Panc1 (cell line): Measurements from ENCODE around the gene FRK.

Source experiments
- CTCF ChIP-seq: fragments of 450-650 bp; IDR thresholded peaks from 2 replicates; pipeline ENCODE4 v1.5.1; 2017; ENCODE audit warnings: mild to moderate bottlenecking
- POLR2AphosphoS5 ChIP-seq: IDR thresholded peaks from 2 replicates; pipeline ENCODE4 v1.6.1; 2012; ENCODE audit warnings: mild to moderate bottlenecking, low read depth, low read length, moderate library complexity
- REST ChIP-seq, 2 experiments: IDR thresholded peaks; 2 replicates each; pipeline ENCODE4 v1.6.1; 2011 to 2012; ENCODE audit warnings: low read depth in 2 of 2, control low read depth in 1 of 2, low read length in 1 of 2, mild to moderate bottlenecking in 1 of 2, moderate library complexity in 1 of 2; ENCODE audit not compliant: insufficient read depth in 1 of 2
- SIN3A ChIP-seq: IDR thresholded peaks from 2 replicates; pipeline ENCODE4 v1.6.1; 2012; ENCODE audit warnings: low read depth, mild to moderate bottlenecking, low read length, moderate library complexity, borderline replicate concordance; ENCODE audit not compliant: insufficient read depth
- TCF7L2 ChIP-seq: IDR thresholded peaks from 2 replicates; pipeline ENCODE4 v1.6.1; 2011; ENCODE audit warnings: mild to moderate bottlenecking, low read depth, low read length, inconsistent platforms

GRCh38 chr6:115882174-115882573 lies 178.5 kb downstream of the FRK start:
- TF ChIP-seq POLR2AphosphoS5 (no peak), CTCF (no peak), REST (IDR thresholded peaks at IDR 0.05; ENCODE audit: insufficient read depth in 1 of 2, low read depth in 2 of 2, low read length in 1 of 2) (no peak), TCF7L2 (no peak), SIN3A (no peak)
